ENCODE data around the gene CCDC192.

- TF ChIP-seq CTCF (IDR thresholded peaks at IDR 0.05) (no peak), POLR2A (IDR thresholded peaks at IDR 0.05) (no peak), POLR2AphosphoS5 (IDR thresholded peaks at IDR 0.05) (no peak), EP300 (IDR thresholded peaks at IDR 0.05) (no peak)
Measured at GRCh38 chr5:127810017-127810416, 106.8 kb downstream of the CCDC192 start.

Data from suprapubic skin (tissue), 4 donors.